ENCODE data around the gene THRB. TPM values are rescaled to one million over a fixed set of nuclear protein-coding genes. Genes with fewer than 3 reads are reported as not detected.

The THRB gene
- total RNA-seq, 4 donors from 2014 or later = 9.8 to 52.4 (median 31.3) TPM

DNA sequence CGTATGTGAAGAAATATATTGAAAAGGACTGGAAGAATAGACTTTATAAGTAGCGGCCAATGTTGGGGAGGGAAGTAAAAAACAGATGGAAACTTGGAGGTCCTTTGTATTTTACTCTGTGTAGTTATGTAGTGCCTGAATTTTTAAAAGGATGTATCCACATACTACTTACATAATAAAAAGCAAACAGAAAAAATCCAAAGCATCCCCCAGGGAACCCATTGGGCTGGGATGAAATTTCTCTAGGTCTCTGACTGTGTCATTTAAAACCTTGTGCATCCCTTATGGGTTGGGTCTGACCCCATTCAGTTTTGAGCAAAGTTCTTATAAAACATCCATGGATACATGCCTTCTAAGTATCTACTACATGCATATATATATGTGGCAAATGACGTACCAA, 408.4 kb downstream of the THRB start:
- TF ChIP-seq EP300 (IDR thresholded peaks at IDR 0.05; ENCODE audit: low read depth) (no peak), POLR2AphosphoS5 (IDR thresholded peaks at IDR 0.05) (no peak), POLR2A (IDR thresholded peaks at IDR 0.05) (no peak)
- TF ChIP-seq, protein P1, sequence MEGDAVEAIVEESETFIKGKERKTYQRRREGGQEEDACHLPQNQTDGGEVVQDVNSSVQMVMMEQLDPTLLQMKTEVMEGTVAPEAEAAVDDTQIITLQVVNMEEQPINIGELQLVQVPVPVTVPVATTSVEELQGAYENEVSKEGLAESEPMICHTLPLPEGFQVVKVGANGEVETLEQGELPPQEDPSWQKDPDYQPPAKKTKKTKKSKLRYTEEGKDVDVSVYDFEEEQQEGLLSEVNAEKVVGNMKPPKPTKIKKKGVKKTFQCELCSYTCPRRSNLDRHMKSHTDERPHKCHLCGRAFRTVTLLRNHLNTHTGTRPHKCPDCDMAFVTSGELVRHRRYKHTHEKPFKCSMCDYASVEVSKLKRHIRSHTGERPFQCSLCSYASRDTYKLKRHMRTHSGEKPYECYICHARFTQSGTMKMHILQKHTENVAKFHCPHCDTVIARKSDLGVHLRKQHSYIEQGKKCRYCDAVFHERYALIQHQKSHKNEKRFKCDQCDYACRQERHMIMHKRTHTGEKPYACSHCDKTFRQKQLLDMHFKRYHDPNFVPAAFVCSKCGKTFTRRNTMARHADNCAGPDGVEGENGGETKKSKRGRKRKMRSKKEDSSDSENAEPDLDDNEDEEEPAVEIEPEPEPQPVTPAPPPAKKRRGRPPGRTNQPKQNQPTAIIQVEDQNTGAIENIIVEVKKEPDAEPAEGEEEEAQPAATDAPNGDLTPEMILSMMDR (IDR thresholded peaks at IDR 0.05) = no peak
- in situ Hi-C loops (cut with MboI; ENCODE audit: low pct_ligation_motif_present in 1 of 4, low pct_unique_long_range_greater_than_20kb in 1 of 4, low sequenced_read_pairs in 3 of 4) = no loop called here
- 66 to 72% methylated on average over 3 of the region's 3 CpGs for WGBS, 2 donors (ENCODE audit: low coverage in 1 of 2)
- Histone ChIP-seq H3K27ac (no peak overlapping the region), H3K4me3 (no peak overlapping the region), H3K4me1 (peaks cover 0 to 13% (median 0%) of the 10 kb centered on the region in 4 donors), H3K9me3 (no peaks in the 10 kb centered on the region), H3K36me3 (no peaks in the 10 kb centered on the region), H3K27me3 (no peaks in the 10 kb centered on the region)
- DNase-seq = no peak
- intact Hi-C loops (cut with DNase I; ENCODE audit: low total_unique reads) = no loop called here

DNA sequence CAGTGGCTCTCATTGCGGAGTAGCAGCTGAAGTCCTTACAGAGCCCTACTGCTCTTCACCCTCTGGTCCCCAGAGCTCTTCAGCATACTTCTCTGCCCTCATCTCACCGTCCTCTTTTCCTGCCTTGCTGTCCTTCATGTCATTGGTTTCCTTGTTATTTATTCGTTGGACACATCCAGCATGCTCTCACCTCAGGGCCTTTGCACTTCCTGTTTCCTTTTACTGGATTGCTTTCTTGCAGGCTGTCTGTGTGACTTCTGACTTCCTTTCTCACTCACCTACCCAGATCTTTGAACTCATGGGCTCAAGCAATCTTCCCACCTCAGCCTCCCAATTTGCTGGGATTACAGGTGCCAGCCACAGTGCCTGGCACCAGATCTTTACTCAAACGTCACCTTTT, 422.5 kb downstream of the THRB start:
- Histone ChIP-seq H3K36me3 (no peaks in the 10 kb centered on the region), H3K9me3 (no peaks in the 10 kb centered on the region), H3K27me3 (no peaks in the 10 kb centered on the region), H3K27ac (no peak overlapping the region), H3K4me1 (no peaks in the 10 kb centered on the region), H3K4me3 (no peak overlapping the region)
- WGBS, 2 donors (ENCODE audit: low coverage in 1 of 2) = 74 to 86% methylated on average over 3 to 4 of the region's 4 CpGs
- intact Hi-C loops (cut with DNase I; ENCODE audit: low total_unique reads) (no loop called here), in situ Hi-C loops (cut with MboI; ENCODE audit: low pct_ligation_motif_present in 1 of 4, low pct_unique_long_range_greater_than_20kb in 1 of 4, low sequenced_read_pairs in 3 of 4) (no loop called here)
- no peak for TF ChIP-seq EP300 (IDR thresholded peaks at IDR 0.05; ENCODE audit: low read depth)
- TF ChIP-seq, protein P1 (IDR thresholded peaks at IDR 0.05) = no peak
- DNase-seq = no peak

DNA sequence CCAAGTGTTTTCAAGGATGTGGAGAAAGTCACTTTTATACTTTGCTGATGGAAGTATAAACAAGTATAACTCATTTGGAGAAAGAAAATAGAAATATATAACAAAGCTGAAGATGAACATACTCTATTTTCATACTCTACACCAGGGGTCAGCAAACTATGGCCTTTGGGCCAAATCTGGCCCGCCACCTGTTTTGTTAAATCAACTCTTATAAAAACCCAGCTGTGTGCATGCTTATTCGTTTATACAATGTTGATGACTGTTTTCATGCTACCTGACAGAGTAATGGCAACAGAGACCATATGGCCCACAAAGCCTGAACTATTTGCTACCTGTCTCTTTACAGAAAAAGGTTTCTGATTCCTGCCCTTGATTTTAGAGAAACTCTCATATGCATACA, 425.6 kb downstream of the THRB start:
- Histone ChIP-seq H3K9me3 (no peaks in the 10 kb centered on the region), H3K36me3 (no peaks in the 10 kb centered on the region), H3K27me3 (no peaks in the 10 kb centered on the region), H3K27ac (no peak overlapping the region), H3K4me1 (no peaks in the 10 kb centered on the region), H3K4me3 (no peak overlapping the region)
- intact Hi-C loops (cut with DNase I; ENCODE audit: low total_unique reads) (no loop called here), in situ Hi-C loops (cut with MboI; ENCODE audit: low pct_ligation_motif_present in 1 of 4, low pct_unique_long_range_greater_than_20kb in 1 of 4, low sequenced_read_pairs in 3 of 4) (no loop called here)
- peak in 2 of 3 donors; percentile 47 to 54 for TF ChIP-seq POLR2AphosphoS5 (IDR thresholded peaks at IDR 0.05)
- TF ChIP-seq POLR2A (IDR thresholded peaks at IDR 0.05) = no peak
- TF ChIP-seq, protein P1 (IDR thresholded peaks at IDR 0.05) = peak in 4 of 5 experiments; percentile 10 to 27 (median 18)
- no peak for TF ChIP-seq EP300 (IDR thresholded peaks at IDR 0.05; ENCODE audit: low read depth)
- 53 to 100% methylated on average over 1 to 2 of the region's 2 CpGs for WGBS, 2 donors (ENCODE audit: low coverage in 1 of 2)
- DNase-seq = peak; percentile 9

DNA sequence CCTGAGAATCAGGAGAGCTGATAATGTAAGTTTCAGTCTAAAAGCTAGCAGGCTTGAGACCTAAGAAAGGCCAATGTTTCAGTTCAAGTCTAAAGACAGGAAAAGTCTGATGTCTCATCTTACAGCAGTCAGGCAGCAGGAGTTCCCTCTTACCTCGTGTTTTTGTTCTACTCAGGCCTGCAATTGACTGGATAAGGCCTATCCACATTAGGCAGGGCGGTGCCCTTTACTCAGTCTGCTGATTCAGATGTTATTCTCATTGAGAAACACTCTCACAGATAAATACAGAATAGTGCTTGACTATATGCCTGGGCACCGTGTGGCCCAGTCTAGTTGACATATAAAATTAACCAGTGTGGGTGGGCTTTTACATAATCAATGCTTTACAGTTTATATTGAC, 427.2 kb downstream of the THRB start:
- in situ Hi-C loops (cut with MboI; ENCODE audit: low pct_ligation_motif_present in 1 of 4, low pct_unique_long_range_greater_than_20kb in 1 of 4, low sequenced_read_pairs in 3 of 4) = no loop called here
- H3K4me1 ChIP-seq = no peaks in the 10 kb centered on the region
- no peaks in the 10 kb centered on the region for H3K36me3 ChIP-seq
- no peak overlapping the region for H3K27ac ChIP-seq
- TF ChIP-seq, protein P1 (IDR thresholded peaks at IDR 0.05) = no peak
- no peak for TF ChIP-seq POLR2A (IDR thresholded peaks at IDR 0.05)
- no peak for TF ChIP-seq POLR2AphosphoS5 (IDR thresholded peaks at IDR 0.05)
- TF ChIP-seq EP300 (IDR thresholded peaks at IDR 0.05; ENCODE audit: low read depth) = no peak
- intact Hi-C loops (cut with DNase I; ENCODE audit: low total_unique reads) = no loop called here
- H3K27me3 ChIP-seq = no peaks in the 10 kb centered on the region
- H3K4me3 ChIP-seq = no peak overlapping the region
- WGBS, 2 donors (ENCODE audit: low coverage in 1 of 2) = 20 to 67% methylated on average over 1 to 3 of the region's 3 CpGs
- DNase-seq = no peak
- no peaks in the 10 kb centered on the region for H3K9me3 ChIP-seq

Small RNA genes lying within 50 kb of the gene (small RNA-seq; reads per million reads assigned to genes)
- gene MIR4792 = 0 to 0.35 (median 0.12) reads per million in 4 donors
